GM19193 (cell line): ENCODE measurements around the gene CHGA.

Experiments used
- POLR2A ChIP-seq: IDR thresholded peaks from 4 replicates; pipeline ENCODE4 v1.6.1; 2011; ENCODE audit not compliant: insufficient read depth, insufficient read length; ENCODE audit errors: extremely low read depth

Gene CHGA

DNA sequence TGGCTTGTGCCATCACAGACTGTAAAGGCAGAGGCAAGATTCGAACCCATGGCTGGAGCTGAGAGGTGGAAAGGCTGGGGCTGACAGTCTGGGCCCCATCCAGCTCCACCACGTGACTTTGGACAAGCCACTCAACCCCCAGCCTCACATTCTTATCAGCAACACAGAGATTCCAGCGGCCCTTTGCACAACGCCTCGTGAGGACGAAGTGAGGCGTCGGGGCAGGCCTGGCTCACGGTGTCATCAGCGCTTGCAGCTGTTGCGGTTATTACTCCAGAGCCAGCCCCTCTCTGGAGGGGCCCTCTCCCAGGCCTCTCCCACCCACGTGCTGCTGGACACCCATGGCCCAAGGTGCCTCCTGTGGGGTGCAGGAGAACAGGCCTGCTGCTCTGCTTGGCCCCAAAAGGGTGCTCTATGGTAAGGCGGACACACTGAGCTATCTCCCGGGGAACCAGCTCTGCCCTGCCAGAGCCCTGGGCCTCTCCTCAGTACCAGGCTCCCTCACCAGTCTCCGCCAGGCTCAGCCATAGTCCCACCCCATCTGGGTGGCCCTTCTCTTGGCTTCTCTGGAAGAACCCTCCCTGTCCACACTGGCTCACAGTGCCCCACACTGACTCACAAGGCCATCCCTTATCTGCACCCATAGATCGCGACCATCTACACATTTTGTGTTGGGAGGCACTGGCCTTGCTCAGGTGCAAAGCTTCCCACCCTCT lies 21.1 kb downstream of the CHGA start:
- TF ChIP-seq POLR2A, result no peak

DNA sequence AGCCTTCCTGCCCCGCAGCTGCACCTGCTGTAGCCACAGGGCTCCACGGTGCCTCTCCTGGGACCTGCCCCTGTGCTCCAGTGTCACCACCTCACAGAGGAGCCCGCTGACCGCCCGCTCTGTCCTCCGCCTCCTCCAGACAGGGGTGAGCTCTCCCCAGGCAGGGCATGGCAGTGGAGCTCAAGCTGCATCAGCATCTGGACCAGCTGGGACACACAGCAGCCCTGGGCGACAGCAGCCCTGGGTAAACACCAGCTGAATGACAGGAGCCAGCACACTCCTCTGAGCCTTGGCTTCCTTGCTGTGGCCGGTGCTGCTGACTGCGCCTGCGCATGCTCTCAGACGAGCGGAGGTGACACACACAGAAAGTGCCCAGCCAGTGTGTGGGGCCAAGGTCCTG lies 22.0 kb downstream of the CHGA start:
- no peak for TF ChIP-seq POLR2A

DNA sequence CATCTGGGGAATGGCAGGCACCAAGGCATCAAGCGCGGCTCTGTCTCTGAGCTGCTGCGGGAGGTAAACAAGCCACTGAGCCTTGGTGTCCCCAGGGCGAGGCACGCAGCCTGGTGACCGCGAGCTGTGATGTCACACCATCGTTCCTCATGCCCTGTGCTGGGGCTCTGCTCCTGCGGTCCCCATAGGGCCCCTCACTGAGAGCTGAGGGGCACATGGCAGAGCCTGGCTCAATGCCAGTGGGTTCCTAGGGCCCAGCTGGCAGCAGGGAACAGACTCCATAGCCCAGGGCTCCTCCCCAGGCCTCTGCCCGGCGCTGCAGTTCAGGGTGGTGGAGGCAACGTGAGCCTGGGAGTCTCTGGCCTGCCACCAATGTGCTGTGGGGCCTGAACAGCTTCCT lies 22.6 kb downstream of the CHGA start:
- TF ChIP-seq POLR2A, result no peak

DNA sequence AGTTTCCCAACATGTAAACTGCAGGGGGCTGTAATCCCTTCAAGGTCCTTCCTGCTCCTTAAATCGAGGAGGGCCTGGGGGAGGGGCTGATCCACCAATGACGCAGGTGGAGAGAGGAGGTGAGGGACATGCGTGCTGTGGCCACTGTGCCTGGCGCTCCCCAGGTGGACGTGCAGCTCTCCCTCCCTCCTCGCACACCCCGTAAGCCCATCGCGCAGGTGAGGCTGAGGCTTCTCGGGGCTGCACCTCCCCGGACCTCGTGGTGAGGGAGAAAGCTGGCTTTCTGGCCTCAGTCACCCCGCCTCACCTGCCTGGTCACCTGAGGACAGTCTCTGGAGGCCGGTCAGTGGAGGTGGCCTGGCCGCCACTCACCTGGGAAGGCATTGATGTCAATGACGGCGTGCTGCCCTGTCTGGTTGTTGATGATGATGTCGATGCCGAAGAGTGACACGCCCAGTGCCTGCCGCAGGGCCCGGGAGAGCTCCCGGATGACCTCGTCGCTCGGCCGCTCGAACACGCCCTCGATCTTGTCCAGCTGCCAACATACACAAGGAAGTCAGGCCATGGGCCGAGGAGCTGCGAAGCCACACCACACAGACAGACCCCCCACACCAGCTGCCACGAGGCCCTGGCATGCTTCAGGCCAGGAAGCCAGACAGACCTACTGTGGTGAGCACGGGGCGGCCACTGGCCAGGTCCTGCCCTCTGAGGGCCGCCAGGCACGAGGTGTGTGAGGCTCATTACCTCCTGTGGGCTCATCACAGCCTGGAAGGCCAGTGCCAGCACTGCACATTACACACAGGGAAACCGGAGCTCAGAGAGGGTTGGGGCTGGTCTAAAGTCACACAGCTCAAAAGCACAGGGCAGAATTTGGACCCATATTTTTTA lies 23.3 kb downstream of the CHGA start:
- no peak for TF ChIP-seq POLR2A

DNA sequence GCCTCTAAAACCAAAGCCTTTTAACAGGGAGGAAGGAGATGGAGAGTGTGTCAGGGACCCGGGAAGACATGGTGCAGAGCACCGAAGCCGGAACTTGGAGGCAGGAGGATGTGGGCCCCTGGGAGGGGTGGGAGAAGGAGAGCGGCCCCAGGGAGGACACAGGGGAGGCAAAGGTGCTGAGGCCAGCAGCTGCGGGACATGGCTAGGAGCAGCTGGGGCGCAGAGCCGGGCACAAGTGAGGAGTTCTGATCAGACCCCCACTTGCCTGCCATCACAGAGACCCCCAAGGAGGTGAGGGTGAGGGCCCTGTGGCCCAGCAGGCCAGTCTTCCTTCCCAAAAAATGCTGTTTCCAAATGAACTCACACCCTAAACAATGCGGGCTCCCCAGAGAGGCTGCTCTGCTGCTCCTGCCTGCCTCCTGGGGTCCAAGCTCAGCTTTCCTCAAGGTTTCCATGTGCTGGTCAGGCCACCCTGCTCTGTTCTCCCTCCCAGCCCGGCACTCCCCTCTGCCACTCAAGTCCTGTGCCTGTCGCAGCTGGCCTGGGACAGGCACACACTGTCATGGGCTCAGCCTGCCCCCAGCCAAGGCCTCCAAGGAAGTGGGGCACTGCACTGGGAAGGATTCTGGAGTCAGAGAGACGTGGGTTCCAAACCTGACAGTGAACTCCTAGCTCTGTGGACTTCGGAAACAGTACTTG lies 24.0 kb downstream of the CHGA start:
- no peak for TF ChIP-seq POLR2A

DNA sequence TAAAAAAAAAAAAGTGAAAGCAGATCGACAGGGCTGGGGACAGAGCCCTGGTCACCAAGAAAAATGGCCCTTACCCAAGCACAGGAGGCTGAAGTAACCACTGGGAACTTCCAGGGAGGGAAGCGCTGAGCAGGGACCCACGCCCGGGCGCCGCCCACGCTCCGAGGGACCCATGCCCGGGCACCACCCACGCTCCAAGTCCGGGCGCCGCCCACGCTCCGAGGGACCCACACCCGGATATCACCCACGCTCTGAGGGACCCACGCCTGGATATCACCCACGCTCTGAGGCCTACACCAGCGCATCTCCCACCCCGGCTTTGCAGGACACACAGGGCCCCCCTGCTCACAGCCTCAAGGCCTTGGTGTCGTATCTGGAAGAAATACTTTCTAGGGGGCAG lies 25.7 kb downstream of the CHGA start:
- TF ChIP-seq POLR2A, result no peak

DNA sequence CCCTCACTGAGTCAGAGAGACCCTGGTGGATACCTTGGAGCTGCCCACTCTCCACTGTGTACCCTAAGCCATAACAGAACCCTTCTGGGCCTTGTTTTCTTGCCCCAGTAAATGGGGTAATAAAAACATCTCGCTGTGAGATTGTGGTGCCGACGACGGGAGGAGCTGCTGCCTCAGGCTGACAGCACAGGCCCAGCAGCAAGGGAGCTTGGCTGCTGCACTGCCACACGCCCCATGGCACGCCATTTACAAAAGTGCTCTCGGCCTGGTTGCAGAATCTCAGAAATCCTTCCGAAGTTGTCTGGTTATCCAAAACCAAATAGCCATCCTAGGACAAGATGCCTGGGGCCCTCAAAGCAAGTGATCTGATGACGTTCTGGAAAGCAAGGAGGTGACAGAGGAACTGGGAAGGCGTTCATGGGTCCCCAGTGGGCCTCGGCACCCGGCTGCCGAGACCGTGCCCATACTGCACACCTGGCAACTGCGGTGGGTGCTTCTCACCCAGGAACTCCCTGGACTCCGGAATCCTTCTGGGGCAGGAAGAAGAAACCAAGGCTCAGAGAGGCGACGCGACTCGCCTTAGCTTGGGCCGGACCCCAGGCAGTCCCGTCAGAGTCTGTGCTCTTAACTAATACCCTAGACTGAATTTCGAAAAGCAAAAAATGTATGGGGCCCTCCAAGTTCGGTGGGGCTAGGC lies 26.7 kb downstream of the CHGA start:
- TF ChIP-seq POLR2A, result no peak

DNA sequence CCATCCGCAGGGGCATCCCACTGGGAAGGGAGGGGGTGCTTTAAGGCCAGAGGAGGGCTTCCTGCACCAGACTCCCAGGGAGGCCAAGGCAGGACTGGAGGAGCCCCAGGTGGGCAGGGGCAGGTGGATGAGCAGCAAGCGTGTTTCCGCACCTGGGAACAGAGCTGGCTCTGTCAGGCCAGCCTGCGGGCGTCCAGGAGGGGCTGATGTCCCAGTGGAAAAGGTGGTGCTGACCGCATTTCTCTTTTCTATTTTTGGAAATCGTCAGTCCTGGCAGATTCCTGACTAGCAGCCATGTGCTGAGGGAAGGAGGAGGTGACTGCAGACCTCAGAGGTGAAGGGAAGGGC lies 27.2 kb downstream of the CHGA start:
- no peak for TF ChIP-seq POLR2A

DNA sequence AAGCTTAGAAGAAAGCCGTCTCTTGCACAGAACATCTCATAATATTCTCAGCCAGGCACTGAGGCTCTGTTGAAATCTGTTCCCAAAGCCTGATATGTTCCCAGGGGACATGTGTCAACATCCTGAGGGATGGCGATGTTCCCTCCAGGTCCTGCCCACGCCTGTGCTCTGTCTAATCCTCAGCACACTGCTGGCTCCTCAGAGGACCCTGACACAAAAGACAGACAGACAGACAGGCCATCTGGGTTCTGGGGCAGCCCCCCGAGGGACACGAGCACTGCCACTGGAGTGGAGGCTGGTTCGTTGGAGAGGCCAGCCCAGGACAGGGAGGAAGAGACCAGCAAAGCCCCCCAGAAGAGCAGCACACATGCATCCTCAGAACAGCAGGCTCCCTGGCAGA lies 27.8 kb downstream of the CHGA start:
- TF ChIP-seq POLR2A, result no peak

DNA sequence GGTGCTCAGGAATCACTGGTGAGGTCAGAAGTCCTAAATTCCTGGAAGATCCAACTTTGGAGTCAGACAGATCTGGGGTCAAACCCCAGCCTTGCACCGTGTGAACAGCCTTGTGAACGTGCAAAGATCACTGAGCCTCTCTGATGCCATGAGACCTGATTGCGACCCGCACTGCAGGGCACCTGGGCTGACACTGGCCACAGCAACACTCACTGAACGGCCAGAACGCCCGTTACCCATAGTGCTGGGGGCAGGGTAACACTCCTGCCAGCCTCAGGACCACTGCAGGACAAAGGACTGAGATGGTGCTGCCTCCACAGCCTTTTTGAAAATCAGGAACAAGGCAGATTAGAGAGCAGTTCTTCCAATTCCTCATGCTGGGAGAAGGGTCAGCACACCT lies 28.3 kb downstream of the CHGA start:
- no peak for TF ChIP-seq POLR2A

DNA sequence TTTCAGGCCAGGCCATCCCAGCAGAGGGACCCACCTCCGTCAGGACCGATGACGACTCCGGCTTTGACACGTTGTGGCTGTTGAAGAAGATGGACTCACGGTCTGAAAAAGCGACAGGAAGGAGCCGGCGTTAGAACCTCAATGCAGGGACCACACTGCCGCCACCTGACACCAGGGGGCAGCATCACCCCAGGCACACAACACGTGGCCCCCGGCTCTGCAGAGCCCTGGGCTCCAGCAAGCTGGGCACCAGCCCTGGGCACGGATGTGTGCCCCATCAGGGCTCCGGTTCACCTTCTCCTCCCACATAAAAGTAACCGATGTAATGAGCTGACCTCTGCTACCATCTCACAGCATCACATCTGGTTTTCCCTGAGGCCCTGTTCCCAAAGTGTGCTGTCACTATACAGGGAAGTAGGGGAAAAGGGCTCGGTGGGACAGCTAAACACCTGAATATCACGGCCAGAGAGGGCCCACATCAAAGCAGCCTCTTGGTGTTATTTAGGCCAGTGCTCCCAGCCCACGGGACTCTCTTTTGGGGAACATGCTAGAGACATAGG lies 29.0 kb downstream of the CHGA start:
- TF ChIP-seq POLR2A, result no peak

DNA sequence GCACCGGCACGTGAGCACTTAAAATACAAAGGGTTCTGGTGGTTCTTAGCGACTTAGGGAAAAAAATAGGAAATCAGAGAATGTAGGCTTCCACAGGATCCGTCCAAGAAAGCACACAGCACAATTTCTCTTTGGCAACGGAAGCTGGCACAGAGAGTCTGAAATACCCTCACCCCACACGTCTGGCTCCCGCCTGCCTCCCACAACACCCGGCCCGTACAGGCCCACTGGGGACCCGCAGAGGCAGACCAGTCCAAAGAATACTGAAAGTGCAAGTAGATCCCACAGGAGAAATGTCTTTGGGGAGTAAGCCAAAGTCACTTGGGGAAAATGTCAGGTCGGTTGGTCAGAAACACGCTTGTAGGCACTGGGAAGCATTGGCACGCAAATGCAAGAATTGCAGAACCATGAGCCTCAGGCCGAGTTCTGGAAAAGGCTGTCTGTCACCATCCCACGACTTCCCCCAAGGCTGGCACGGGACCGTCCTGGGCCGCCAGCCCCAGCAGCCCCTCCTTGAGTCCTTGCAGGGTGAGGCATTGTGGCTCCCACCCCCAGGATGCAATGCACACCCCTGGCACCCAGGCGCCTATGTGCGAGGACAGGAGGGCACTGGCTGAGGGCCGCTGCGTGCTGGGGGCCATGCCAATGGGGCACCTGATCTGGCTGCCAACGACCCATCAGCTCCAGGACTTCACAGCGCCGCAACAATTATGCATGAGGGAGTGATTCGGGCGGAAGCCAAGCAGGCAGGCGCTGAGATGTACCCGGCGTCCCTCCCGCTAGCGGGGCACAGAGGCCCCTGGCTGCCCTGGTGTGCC lies 29.7 kb downstream of the CHGA start:
- TF ChIP-seq POLR2A, result no peak

DNA sequence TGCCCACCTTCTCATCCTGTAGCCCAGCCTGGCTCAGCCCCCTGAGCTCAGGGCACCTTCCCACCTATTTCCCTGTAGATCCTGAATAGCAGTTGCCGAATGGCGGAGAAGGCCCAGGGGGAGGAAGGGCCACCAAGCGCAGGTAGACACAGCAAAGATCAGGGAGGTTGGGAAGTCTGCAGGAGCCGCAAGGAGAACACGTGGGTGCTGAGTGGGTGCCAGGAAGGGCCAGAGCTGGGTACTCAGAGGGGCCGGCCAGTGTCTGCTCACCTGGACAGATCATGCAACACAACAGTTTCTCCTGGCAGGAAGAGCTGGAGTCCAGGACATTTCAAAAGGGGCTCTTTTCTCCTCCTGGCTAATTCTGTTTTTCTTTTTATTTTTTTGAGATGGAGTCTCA lies 30.6 kb downstream of the CHGA start:
- no peak for TF ChIP-seq POLR2A

DNA sequence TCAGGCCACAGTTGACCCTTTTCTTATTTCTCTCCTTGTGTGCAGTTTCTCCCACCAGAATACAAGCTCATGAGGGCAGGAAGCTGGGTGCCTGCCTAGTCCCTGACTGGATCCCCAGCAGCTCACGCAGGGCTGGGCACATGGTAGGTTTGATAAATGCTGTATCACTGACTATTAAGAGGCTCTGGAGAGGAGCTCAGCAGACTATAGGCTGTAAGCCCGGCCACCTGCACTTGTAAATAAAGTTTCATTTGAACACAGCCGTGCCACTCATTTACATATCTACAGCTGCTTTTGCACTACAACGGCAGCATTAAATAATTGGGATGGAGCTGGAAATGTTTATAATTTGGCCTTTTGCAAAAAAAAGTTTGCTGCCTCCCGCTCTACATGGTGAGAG lies 32.0 kb downstream of the CHGA start:
- TF ChIP-seq POLR2A, result no peak
